Type B pancreatic cell (in vitro differentiated cells): ENCODE data around the gene MRPL19. TPM values are rescaled to one million over a fixed set of nuclear protein-coding genes. Genes with fewer than 3 reads are reported as not detected.

ENCODE experiments used
- DNase-seq: peaks from one replicate; pipeline ENCODE4 v3.0.0; 2021; ENCODE audit warnings: mixed read lengths; ENCODE audit not compliant: unreplicated experiment; ENCODE audit errors: extremely low spot score
- H3K27ac Mint-ChIP-seq: 2 replicates; pipeline ENCODE4 v1.8.0; 2021; ENCODE audit warnings: mild to moderate bottlenecking, mixed read lengths
- H3K27me3 Mint-ChIP-seq: 2 replicates; pipeline ENCODE4 v1.8.0; 2021; ENCODE audit warnings: mixed read lengths
- H3K36me3 Mint-ChIP-seq: 2 replicates; pipeline ENCODE4 v1.8.0; 2021; ENCODE audit warnings: mixed read lengths
- H3K4me1 Mint-ChIP-seq: one replicate; pipeline ENCODE4 v1.8.0; 2021; ENCODE audit warnings: mixed read lengths; ENCODE audit not compliant: unreplicated experiment
- H3K4me3 Mint-ChIP-seq: 2 replicates; pipeline ENCODE4 v1.8.0; 2021; ENCODE audit warnings: mild to moderate bottlenecking, mixed read lengths
- H3K9me3 Mint-ChIP-seq: 2 replicates; pipeline ENCODE4 v1.8.0; 2021; ENCODE audit warnings: mixed read lengths
- CTCF ChIP-seq: fragments of 200-600 bp; sonication (generic); conservative IDR thresholded peaks from 2 replicates; pipeline ENCODE4 v1.5.0; 2021; ENCODE audit warnings: antibody characterized with exemption, mild to moderate bottlenecking
- total RNA-seq: library from RNA; stranded (reverse); gene quantifications from 2 replicates; pipeline ENCODE4 v1.2.1, GENCODE V29; 2021; ENCODE audit warnings: low replicate concordance

Gene MRPL19
- total RNA-seq, 1 donor from 2014 or later = 55.8 TPM

GRCh38 chr2:75607400-75607798 is 39.2 kb upstream of the MRPL19 start:
- peaks cover 39% of the 10 kb centered on the region for H3K27me3 Mint-ChIP-seq

GRCh38 chr2:75607988-75608683 is 38.4 kb upstream of the MRPL19 start:
- TF ChIP-seq CTCF = no peak
- Mint-ChIP-seq H3K4me1 (peaks cover 18% of the 10 kb centered on the region), H3K9me3 (peaks cover 6% of the 10 kb centered on the region), H3K27me3 (peaks cover 39% of the 10 kb centered on the region), H3K36me3 (peaks cover 3% of the 10 kb centered on the region), H3K4me3 (peak overlapping the region; percentile 73), H3K27ac (no peak overlapping the region)
- DNase-seq = no peak

More at GRCh38 chr2:75607400-75607798, 39.2 kb upstream of the MRPL19 start:
- Mint-ChIP-seq H3K4me3 (no peak overlapping the region), H3K36me3 (peaks cover 3% of the 10 kb centered on the region), H3K9me3 (peaks cover 6% of the 10 kb centered on the region), H3K4me1 (peaks cover 18% of the 10 kb centered on the region), H3K27ac (no peak overlapping the region)
- DNase-seq = no peak
- no peak for TF ChIP-seq CTCF

- peaks cover 18% of the 10 kb centered on the region for H3K4me1 Mint-ChIP-seq
Measured at GRCh38 chr2:75608684-75609333, 37.8 kb upstream of the MRPL19 start.

GRCh38 chr2:75609334-75609689 is 37.3 kb upstream of the MRPL19 start:
- H3K4me3 Mint-ChIP-seq = no peak overlapping the region

More at GRCh38 chr2:75608684-75609333, 37.8 kb upstream of the MRPL19 start:
- peaks cover 3% of the 10 kb centered on the region for H3K36me3 Mint-ChIP-seq
- peak; percentile 81 for DNase-seq
- H3K4me3 Mint-ChIP-seq = peak overlapping the region; percentile 73
- TF ChIP-seq CTCF = peak; percentile 99
- H3K27me3 Mint-ChIP-seq = peaks cover 39% of the 10 kb centered on the region
- peaks cover 6% of the 10 kb centered on the region for H3K9me3 Mint-ChIP-seq
- peak overlapping the region; percentile 33 for H3K27ac Mint-ChIP-seq

GRCh38 chr2:75609937-75610508 is 36.6 kb upstream of the MRPL19 start:
- no peak overlapping the region for H3K4me3 Mint-ChIP-seq
- peaks cover 1% of the 10 kb centered on the region for H3K36me3 Mint-ChIP-seq
- peaks cover 18% of the 10 kb centered on the region for H3K4me1 Mint-ChIP-seq
- peaks cover 36% of the 10 kb centered on the region for H3K27me3 Mint-ChIP-seq
- DNase-seq = no peak
- no peak overlapping the region for H3K27ac Mint-ChIP-seq
- peaks cover 3% of the 10 kb centered on the region for H3K9me3 Mint-ChIP-seq
- TF ChIP-seq CTCF = no peak

More at GRCh38 chr2:75609334-75609689, 37.3 kb upstream of the MRPL19 start:
- no peak for DNase-seq
- Mint-ChIP-seq H3K27me3 (peaks cover 39% of the 10 kb centered on the region), H3K9me3 (peaks cover 6% of the 10 kb centered on the region), H3K4me1 (peaks cover 18% of the 10 kb centered on the region), H3K27ac (peak overlapping the region; percentile 33), H3K36me3 (peaks cover 3% of the 10 kb centered on the region)
- TF ChIP-seq CTCF = peak; percentile 31
